ENCODE results near the gene SLC17A1.

DNA sequence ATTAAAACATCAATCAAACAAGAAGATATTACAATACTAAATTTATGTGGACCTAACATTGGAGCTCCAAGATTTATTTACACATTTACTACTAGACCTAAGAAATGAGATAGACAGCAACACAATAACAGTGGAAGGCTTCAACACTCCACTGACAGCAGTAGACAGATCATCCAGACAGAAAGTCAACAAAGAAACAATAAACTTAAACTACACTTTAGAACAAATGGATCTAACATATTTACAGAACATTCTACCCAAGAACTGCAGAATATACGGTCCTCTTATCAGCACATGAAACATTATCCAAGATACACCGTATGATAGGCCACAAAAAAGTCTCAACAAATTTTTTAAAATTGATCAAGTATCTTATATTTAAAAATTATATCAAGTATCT, 27.0 kb downstream of the SLC17A1 start:
- TF ChIP-seq, protein P1, sequence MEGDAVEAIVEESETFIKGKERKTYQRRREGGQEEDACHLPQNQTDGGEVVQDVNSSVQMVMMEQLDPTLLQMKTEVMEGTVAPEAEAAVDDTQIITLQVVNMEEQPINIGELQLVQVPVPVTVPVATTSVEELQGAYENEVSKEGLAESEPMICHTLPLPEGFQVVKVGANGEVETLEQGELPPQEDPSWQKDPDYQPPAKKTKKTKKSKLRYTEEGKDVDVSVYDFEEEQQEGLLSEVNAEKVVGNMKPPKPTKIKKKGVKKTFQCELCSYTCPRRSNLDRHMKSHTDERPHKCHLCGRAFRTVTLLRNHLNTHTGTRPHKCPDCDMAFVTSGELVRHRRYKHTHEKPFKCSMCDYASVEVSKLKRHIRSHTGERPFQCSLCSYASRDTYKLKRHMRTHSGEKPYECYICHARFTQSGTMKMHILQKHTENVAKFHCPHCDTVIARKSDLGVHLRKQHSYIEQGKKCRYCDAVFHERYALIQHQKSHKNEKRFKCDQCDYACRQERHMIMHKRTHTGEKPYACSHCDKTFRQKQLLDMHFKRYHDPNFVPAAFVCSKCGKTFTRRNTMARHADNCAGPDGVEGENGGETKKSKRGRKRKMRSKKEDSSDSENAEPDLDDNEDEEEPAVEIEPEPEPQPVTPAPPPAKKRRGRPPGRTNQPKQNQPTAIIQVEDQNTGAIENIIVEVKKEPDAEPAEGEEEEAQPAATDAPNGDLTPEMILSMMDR (IDR thresholded peaks at IDR 0.05): no peak
- TF ChIP-seq POLR2A (IDR thresholded peaks at IDR 0.05): no peak
- TF ChIP-seq EP300 (IDR thresholded peaks at IDR 0.05): no peak
